Aorta (tissue), 5 donors: ENCODE measurements around the gene PLA2G3. TPM values are rescaled to one million over a fixed set of nuclear protein-coding genes. Genes with fewer than 3 reads are reported as not detected.

Experiments used
- ATAC-seq: fragments of 200-7000 bp; cut with Tn5 transposase; one replicate; pipeline ENCODE4 v1.9.1; 2022; ENCODE audit warnings: moderate library complexity; ENCODE audit not compliant: low FRiP score
- DNase-seq, 2 donors: peaks; one replicate each; pipeline ENCODE4 v3.0.0-alpha.2; 2020
- H3K27ac ChIP-seq, 2 donors: one replicate each; pipeline ENCODE4 v1.5.1; 2013; ENCODE audit warnings: low read length in 2 of 2, mild to moderate bottlenecking in 2 of 2, moderate library complexity in 2 of 2, control low read depth in 1 of 2, inconsistent platforms in 1 of 2, low read depth in 1 of 2
- H3K27me3 ChIP-seq, 2 donors: one replicate each; pipeline ENCODE4 v1.6.1; 2013; ENCODE audit warnings: control low read depth in 1 of 2, low read length in 1 of 2, mild to moderate bottlenecking in 1 of 2, moderate library complexity in 1 of 2; ENCODE audit not compliant: insufficient read depth in 2 of 2, control insufficient read depth in 1 of 2
- H3K36me3 ChIP-seq, 2 donors: one replicate each; pipeline ENCODE4 v1.6.1; 2013; ENCODE audit warnings: control low read depth in 1 of 2, low read length in 1 of 2, mild to moderate bottlenecking in 1 of 2; ENCODE audit not compliant: insufficient read depth in 2 of 2, control insufficient read depth in 1 of 2
- H3K4me1 ChIP-seq, 2 donors: one replicate each; pipeline ENCODE4 v1.6.1; 2013; ENCODE audit warnings: low read length in 2 of 2, control low read depth in 1 of 2, mild to moderate bottlenecking in 1 of 2, moderate library complexity in 1 of 2; ENCODE audit not compliant: insufficient read depth in 2 of 2, control insufficient read depth in 1 of 2
- H3K4me3 ChIP-seq, 2 donors: one replicate each; pipeline ENCODE4 v1.5.1; 2013; ENCODE audit warnings: low read length in 2 of 2, control low read depth in 1 of 2, mild to moderate bottlenecking in 1 of 2
- H3K9me3 ChIP-seq: one replicate; pipeline ENCODE4 v1.6.1; 2013; ENCODE audit warnings: mild to moderate bottlenecking, low read length; ENCODE audit not compliant: control insufficient read depth
- WGBS, 2 donors: extraction: QIAGEN DNeasy Blood & Tissue Kit; methylation state at CpG; one replicate each; pipeline ENCODE4 v1.1.7; 2013; 5-methylcytosine and 5-hydroxymethylcytosine counted together
- intact Hi-C, 2 donors: fragments of 100-400 bp; cut with DNase I; formaldehyde crosslinking; loops; one replicate each; pipeline versions ENCODE4 v1.14.2 to v1.15.0; 2022
- polyA plus RNA-seq, 2 donors: library from polyadenylated mRNA; stranded (reverse); fragments of 200-250 nt; gene quantifications; one replicate each; pipeline ENCODE4 v1.2.3, GENCODE V29; 2013
- total RNA-seq, 2 donors: library from RNA; stranded (reverse); fragmentation: NEBNext Ultra II Directional; extraction: Animal tissue kit (Norgen Biotek cat#: 25700); gene quantifications; one replicate each; pipeline ENCODE4 v1.2.1, GENCODE V29; 2021
- donor health status: healthy with polysubstance abuse.
- donor health status: Bipolar disorder and iron deficiency.
- donor health status: DM: no; HTN: no; CAD: no.
- donor health status: DM: no; HTN: no; CAD: no.
- donor health status: DM: yes; HTN: yes; CAD: no.

Gene PLA2G3
- total and polyA plus RNA-seq, 4 donors: 0.33 TPM; not detected in 3

DNA sequence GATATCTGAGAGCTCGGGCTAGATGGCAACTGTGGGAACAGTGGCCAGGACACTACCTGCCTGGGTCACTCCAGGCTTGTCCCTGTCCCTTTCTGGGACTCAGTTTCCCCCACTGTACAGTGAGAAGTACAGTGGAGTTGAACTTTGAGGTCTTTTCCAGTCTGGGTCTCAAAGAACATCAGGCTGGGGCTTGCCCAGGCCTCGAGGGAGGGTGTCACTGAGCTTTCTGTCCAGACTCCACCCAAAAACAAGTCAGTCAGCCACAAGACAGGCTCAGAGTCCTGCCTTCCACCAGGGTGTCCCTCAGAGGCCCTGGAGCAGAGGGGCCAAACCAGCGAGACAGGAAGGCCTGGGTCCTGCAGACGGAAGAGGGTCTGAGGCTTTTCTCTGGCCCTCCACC is 2.0 kb upstream of the PLA2G3 start:
- no peak for ATAC-seq
- no peaks in the 10 kb centered on the region for H3K36me3 ChIP-seq
- DNase-seq: peak in 1 of 2 donors; percentile 42
- H3K27me3 ChIP-seq: no peaks in the 10 kb centered on the region
- intact Hi-C loops: loop anchor here in 1 of 2 donors (10.0 kb wide), 1 partner anchor 507 kb away; the partner anchor contains the start of gene SLC35E4
- H3K27ac ChIP-seq: no peak overlapping the region
- no peaks in the 10 kb centered on the region for H3K4me1 ChIP-seq
- H3K4me3 ChIP-seq: no peak overlapping the region
- 90% methylated on average over 4 of the region's 4 CpGs for WGBS, 2 donors
- no peaks in the 10 kb centered on the region for H3K9me3 ChIP-seq

GRCh38 chr22:31141551-31141950 is 1.2 kb upstream of the PLA2G3 start:
- Histone ChIP-seq H3K36me3 (no peaks in the 10 kb centered on the region), H3K27me3 (no peaks in the 10 kb centered on the region), H3K4me1 (no peaks in the 10 kb centered on the region), H3K27ac (no peak overlapping the region), H3K4me3 (no peak overlapping the region), H3K9me3 (no peaks in the 10 kb centered on the region)
- DNase-seq (peak in 1 of 2 donors; percentile 55), ATAC-seq (no peak)
- intact Hi-C loops: loop anchor here in 1 of 2 donors (10.0 kb wide), 1 partner anchor 507 kb away; the partner anchor contains the start of gene SLC35E4
- WGBS, 2 donors: 98 to 100% methylated on average over 2 of the region's 2 CpGs

DNA sequence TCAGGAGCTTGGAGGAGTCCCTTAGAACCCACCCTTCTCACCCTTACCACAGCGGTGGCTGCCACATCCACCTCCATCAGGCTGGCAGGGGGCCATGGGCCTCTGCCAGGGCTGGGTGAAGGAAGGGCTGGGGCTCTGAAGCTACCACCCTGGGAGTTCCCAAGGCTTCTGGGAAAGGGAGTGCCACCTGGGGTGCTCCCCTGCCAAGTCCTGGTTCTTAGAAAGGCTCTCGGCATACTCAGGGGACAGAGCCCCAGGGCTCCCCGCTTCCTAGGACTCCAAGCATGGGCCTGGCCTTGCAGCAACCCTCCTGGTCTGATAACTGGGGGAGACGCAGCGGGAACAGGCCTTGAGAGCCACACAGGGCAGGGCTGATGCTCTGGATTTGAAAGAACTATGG is 438 bp upstream of the PLA2G3 start:
- intact Hi-C loops: loop anchor here in 1 of 2 donors (10.0 kb wide), 1 partner anchor 506 kb away; the partner anchor contains the start of gene SLC35E4
- Histone ChIP-seq H3K4me3 (no peak overlapping the region), H3K27ac (no peak overlapping the region), H3K9me3 (no peaks in the 10 kb centered on the region), H3K27me3 (no peaks in the 10 kb centered on the region), H3K36me3 (no peaks in the 10 kb centered on the region), H3K4me1 (no peaks in the 10 kb centered on the region)
- WGBS, 2 donors: 70 to 74% methylated on average over 5 of the region's 5 CpGs
- ATAC-seq: no peak
- DNase-seq: peak in 1 of 2 donors; percentile 71

- no peak for ATAC-seq
- intact Hi-C loops: no loop called here
- Histone ChIP-seq H3K36me3 (no peaks in the 10 kb centered on the region), H3K9me3 (no peaks in the 10 kb centered on the region), H3K4me3 (no peak overlapping the region), H3K27me3 (no peaks in the 10 kb centered on the region), H3K27ac (no peak overlapping the region), H3K4me1 (no peaks in the 10 kb centered on the region)
- no peak for DNase-seq
- 79 to 81% methylated on average over 3 of the region's 3 CpGs for WGBS, 2 donors
Measured at GRCh38 chr22:31139066-31139465, 1.2 kb downstream of the PLA2G3 start.

DNA sequence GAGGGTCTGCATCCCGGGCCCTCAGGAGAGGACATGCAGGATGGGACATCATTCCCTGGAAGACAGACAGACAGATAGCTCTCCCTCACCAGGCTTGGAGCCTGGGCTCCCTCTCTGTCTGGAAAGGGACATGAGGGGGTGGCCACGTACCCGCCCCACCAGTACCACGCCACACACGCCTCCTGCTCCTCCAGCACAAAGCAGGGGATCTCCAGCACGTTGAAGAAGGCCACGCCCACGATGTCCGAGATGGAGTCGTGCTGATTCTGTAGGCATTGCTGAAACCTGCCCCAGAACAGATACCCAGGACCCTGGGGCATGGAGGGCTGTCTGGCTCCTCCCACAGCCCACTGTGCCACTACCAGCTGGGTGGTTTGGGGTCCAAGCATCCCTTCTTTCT is 2.2 kb downstream of the PLA2G3 start:
- Histone ChIP-seq H3K27me3 (no peaks in the 10 kb centered on the region), H3K27ac (no peak overlapping the region), H3K4me1 (no peaks in the 10 kb centered on the region), H3K9me3 (no peaks in the 10 kb centered on the region), H3K36me3 (no peaks in the 10 kb centered on the region), H3K4me3 (no peak overlapping the region)
- ATAC-seq: no peak
- 76 to 79% methylated on average over 10 of the region's 10 CpGs for WGBS, 2 donors
- peak in 1 of 2 donors; percentile 62 for DNase-seq
- intact Hi-C loops: no loop called here

DNA sequence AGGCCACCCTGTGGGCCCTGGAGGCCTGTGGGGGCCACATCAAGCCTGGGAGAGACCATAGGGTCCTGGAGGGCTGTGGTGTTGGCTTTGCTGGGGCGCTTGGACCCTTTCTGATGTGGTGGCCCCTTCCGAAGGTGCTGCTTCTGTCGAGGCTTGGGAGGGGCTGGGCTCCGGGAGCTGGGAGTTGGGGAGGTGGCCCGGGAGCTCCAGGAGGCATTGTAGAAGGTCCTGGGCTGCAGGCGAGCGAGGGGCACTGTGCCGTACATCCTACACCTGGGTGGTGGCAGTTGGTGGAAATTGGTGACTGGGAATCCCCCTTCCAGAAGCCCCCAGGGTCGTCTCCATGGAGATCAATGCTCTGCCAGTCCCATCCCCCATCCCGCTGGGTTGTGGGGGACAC is 2.6 kb downstream of the PLA2G3 start:
- intact Hi-C loops: no loop called here
- WGBS, 2 donors: 82 to 83% methylated on average over 8 to 10 of the region's 10 CpGs
- no peak overlapping the region for H3K4me3 ChIP-seq
- DNase-seq (peak in 1 of 2 donors; percentile 63), ATAC-seq (no peak)
- no peaks in the 10 kb centered on the region for H3K4me1 ChIP-seq
- no peaks in the 10 kb centered on the region for H3K36me3 ChIP-seq
- H3K9me3 ChIP-seq: no peaks in the 10 kb centered on the region
- no peaks in the 10 kb centered on the region for H3K27me3 ChIP-seq
- H3K27ac ChIP-seq: no peak overlapping the region

- DNase-seq: peak in 1 of 2 donors; percentile 64
- 88 to 89% methylated on average over 16 of the region's 16 CpGs for WGBS, 2 donors
- H3K27ac ChIP-seq: no peak overlapping the region
- ATAC-seq: no peak
- no peaks in the 10 kb centered on the region for H3K27me3 ChIP-seq
- no peak overlapping the region for H3K4me3 ChIP-seq
- no peaks in the 10 kb centered on the region for H3K36me3 ChIP-seq
- no peaks in the 10 kb centered on the region for H3K9me3 ChIP-seq
- no peaks in the 10 kb centered on the region for H3K4me1 ChIP-seq
- intact Hi-C loops: no loop called here
Measured at GRCh38 chr22:31136711-31137110, 3.6 kb downstream of the PLA2G3 start.

- no peak overlapping the region for H3K4me3 ChIP-seq
- H3K9me3 ChIP-seq: no peaks in the 10 kb centered on the region
- DNase-seq (no peak), ATAC-seq (no peak)
- H3K27me3 ChIP-seq: no peaks in the 10 kb centered on the region
- H3K4me1 ChIP-seq: no peaks in the 10 kb centered on the region
- intact Hi-C loops: no loop called here
- 92 to 95% methylated on average over 9 of the region's 9 CpGs for WGBS, 2 donors
- no peaks in the 10 kb centered on the region for H3K36me3 ChIP-seq
- no peak overlapping the region for H3K27ac ChIP-seq
Measured at GRCh38 chr22:31136155-31136554, 4.2 kb downstream of the PLA2G3 start.

DNA sequence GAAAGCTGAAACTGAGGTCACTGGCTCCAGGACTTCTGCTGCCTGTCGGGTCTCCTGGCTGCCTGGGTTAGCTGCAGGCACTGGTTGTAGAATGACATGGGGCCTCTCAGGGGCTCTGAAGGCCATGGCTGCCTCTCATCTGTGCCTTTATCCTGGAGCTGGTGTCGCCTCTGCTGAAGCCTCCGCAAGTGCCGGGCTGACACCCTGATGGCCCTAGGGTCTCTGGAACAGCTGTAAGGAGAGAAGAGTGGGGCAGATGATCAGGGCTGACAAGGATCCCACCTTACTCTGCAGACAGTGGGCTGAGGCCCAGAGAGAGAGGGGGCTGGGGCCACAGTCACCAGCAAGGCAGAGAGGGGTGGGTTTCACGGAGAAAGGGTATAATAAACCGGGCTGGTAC is 4.6 kb downstream of the PLA2G3 start:
- 91 to 95% methylated on average over 6 of the region's 6 CpGs for WGBS, 2 donors

More for the DNA sequence above, 4.6 kb downstream of the PLA2G3 start:
- no peaks in the 10 kb centered on the region for H3K9me3 ChIP-seq
- peak in 1 of 2 donors; percentile 67 for DNase-seq
- ATAC-seq: no peak
- H3K27me3 ChIP-seq: no peaks in the 10 kb centered on the region
- no peaks in the 10 kb centered on the region for H3K36me3 ChIP-seq
- H3K4me3 ChIP-seq: no peak overlapping the region
- intact Hi-C loops: no loop called here
- no peak overlapping the region for H3K27ac ChIP-seq
- no peaks in the 10 kb centered on the region for H3K4me1 ChIP-seq
